ENCODE measurements around the gene LTBP1. TPM values are rescaled to one million over a fixed set of nuclear protein-coding genes. Genes with fewer than 3 reads are reported as not detected.

The LTBP1 gene
- total RNA-seq, 5 donors from 2014 or later (not counting 1 experiment from before 2014, with no cell fraction given) = 0.16 to 0.76 (median 0.43) TPM

DNA sequence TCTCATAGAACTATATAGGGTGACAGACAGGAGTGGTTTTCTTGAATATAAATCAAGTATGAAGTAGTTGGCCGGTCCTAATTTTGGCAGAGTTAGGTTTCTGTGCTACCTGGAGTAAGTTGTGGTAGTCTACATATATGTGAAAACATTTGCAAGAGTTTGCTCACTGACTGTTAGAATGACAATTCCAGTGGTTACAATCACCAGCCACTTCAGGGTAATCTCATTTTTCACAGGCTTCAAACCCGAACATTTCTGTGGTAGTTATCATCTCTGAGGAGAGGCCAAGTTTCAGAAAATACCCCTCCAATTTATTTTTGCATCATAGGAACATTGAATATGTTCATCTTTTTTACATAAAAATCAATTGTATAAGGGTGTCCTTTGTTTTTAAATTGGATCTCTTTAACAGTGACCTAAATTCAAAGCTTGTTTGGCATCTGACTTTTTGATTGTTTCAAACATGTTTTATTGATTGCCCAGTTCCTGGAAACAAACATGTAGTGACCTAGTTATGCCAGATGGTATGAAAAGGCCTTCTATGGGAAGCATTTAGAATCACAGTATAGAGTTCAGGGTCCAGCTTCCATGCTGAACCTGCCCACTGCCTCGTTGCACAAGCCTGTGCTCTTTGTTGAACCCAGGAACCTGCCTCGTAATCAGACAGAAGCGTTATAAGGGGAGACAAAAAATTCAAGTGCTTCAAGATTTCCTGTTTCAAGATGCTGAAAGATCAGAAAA, 250.6 kb downstream of the LTBP1 start:
- Histone ChIP-seq H3K36me3 (ENCODE audit: control insufficient read depth in 2 of 2, extremely low read depth in 1 of 2, insufficient read depth in 1 of 2, low read length in 1 of 2) (no peaks in the 10 kb centered on the region), H3K4me3 (ENCODE audit: control insufficient read depth in 1 of 2, extremely low read depth in 1 of 2, low read length in 1 of 2) (no peak overlapping the region), H3K27me3 (replicated peaks in 1 of 2; ENCODE audit: control insufficient read depth in 2 of 2, extremely low read depth in 1 of 2, insufficient read depth in 2 of 2, low read length in 1 of 2) (no peaks in the 10 kb centered on the region), H3K27ac (ENCODE audit: low read length) (no peak overlapping the region), H3K4me1 (ENCODE audit: control insufficient read depth in 1 of 2, extremely low read depth in 1 of 2, insufficient read depth in 2 of 2, low read length in 2 of 2) (no peaks in the 10 kb centered on the region), H3K9me3 (no peaks in the 10 kb centered on the region)
- no peaks in the 10 kb centered on the region for H3K36me3 Mint-ChIP-seq
- 58% methylated on average over 2 of the region's 5 CpGs for WGBS (ENCODE audit: insufficient coverage)
- no peak for ATAC-seq (replicated peaks in 1 of 4)
- no peak overlapping the region for H3K27ac Mint-ChIP-seq
- no peak overlapping the region for H3K4me3 Mint-ChIP-seq
- H3K27me3 Mint-ChIP-seq = peaks cover 2 to 4% of the 10 kb centered on the region in 2 donors
- ChIA-PET POLR2A (interaction anchor here in 1 of 2 donors (0.6 kb wide), 1 partner anchor 10 kb away, joined by 3 read pairs; no protein-coding TSS in a partner anchor), CTCF (no interaction called here)
- no peaks in the 10 kb centered on the region for H3K4me1 Mint-ChIP-seq
- DNase-seq = no peak
- H3K9me3 Mint-ChIP-seq = no peaks in the 10 kb centered on the region

GRCh38 chr2:33202641-33203522, 256.1 kb downstream of the LTBP1 start:
- WGBS (ENCODE audit: insufficient coverage) = 83% methylated on average over 8 of the region's 9 CpGs
- CTCF ChIA-PET = interaction anchor here in 1 of 2 donors (0.6 kb wide), 2 partner anchors 14 to 172 kb away, joined by 3 to 6 read pairs; no protein-coding TSS in a partner anchor
- no peak overlapping the region for H3K4me3 Mint-ChIP-seq
- H3K36me3 Mint-ChIP-seq = no peaks in the 10 kb centered on the region
- Histone ChIP-seq H3K36me3 (ENCODE audit: control insufficient read depth in 2 of 2, extremely low read depth in 1 of 2, insufficient read depth in 1 of 2, low read length in 1 of 2) (no peaks in the 10 kb centered on the region), H3K27me3 (replicated peaks in 1 of 2; ENCODE audit: control insufficient read depth in 2 of 2, extremely low read depth in 1 of 2, insufficient read depth in 2 of 2, low read length in 1 of 2) (no peaks in the 10 kb centered on the region), H3K9me3 (no peaks in the 10 kb centered on the region), H3K4me3 (ENCODE audit: control insufficient read depth in 1 of 2, extremely low read depth in 1 of 2, low read length in 1 of 2) (no peak overlapping the region), H3K27ac (ENCODE audit: low read length) (no peak overlapping the region), H3K4me1 (ENCODE audit: control insufficient read depth in 1 of 2, extremely low read depth in 1 of 2, insufficient read depth in 2 of 2, low read length in 2 of 2) (no peaks in the 10 kb centered on the region)
- no peaks in the 10 kb centered on the region for H3K4me1 Mint-ChIP-seq
- POLR2A ChIA-PET = no interaction called here
- ATAC-seq (replicated peaks in 1 of 4) (no peak), DNase-seq (no peak)
- H3K9me3 Mint-ChIP-seq = no peaks in the 10 kb centered on the region
- no peak overlapping the region for H3K27ac Mint-ChIP-seq
- no peaks in the 10 kb centered on the region for H3K27me3 Mint-ChIP-seq

DNA sequence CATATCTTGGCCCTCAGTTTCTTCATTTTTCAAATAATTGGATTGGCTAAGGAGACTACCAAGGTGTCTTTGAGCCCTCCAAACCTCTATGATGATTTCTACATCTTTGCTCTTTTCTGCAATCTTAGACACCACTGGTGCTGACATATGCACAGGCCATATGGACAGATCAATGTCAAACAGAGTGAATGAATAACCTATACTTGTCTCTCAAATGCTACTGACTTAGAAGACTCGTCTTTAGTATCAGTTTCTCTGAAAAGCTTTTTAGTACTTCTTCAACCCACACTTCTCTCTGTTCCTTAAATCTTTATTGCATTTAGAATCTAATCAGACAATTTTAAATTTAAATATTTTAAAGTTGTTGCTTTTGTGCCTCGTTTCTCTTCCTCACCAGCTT, 258.2 kb downstream of the LTBP1 start:
- Mint-ChIP-seq H3K4me3 (no peak overlapping the region), H3K9me3 (no peaks in the 10 kb centered on the region), H3K4me1 (no peaks in the 10 kb centered on the region), H3K27ac (no peak overlapping the region), H3K27me3 (peaks cover 0 to 1% of the 10 kb centered on the region in 2 donors), H3K36me3 (no peaks in the 10 kb centered on the region)
- Histone ChIP-seq H3K36me3 (ENCODE audit: control insufficient read depth in 2 of 2, extremely low read depth in 1 of 2, insufficient read depth in 1 of 2, low read length in 1 of 2) (no peaks in the 10 kb centered on the region), H3K9me3 (no peaks in the 10 kb centered on the region), H3K27ac (ENCODE audit: low read length) (no peak overlapping the region), H3K4me3 (ENCODE audit: control insufficient read depth in 1 of 2, extremely low read depth in 1 of 2, low read length in 1 of 2) (no peak overlapping the region), H3K27me3 (replicated peaks in 1 of 2; ENCODE audit: control insufficient read depth in 2 of 2, extremely low read depth in 1 of 2, insufficient read depth in 2 of 2, low read length in 1 of 2) (peaks cover 0 to 3% of the 10 kb centered on the region in 2 experiments), H3K4me1 (ENCODE audit: control insufficient read depth in 1 of 2, extremely low read depth in 1 of 2, insufficient read depth in 2 of 2, low read length in 2 of 2) (no peaks in the 10 kb centered on the region)
- ATAC-seq (replicated peaks in 1 of 4) (no peak), DNase-seq (no peak)
- ChIA-PET POLR2A (no interaction called here), CTCF (no interaction called here)
- WGBS (ENCODE audit: insufficient coverage) = no CpG with 5 or more reads among the region's 2 CpGs

- Mint-ChIP-seq H3K27ac (no peak overlapping the region), H3K4me3 (no peak overlapping the region), H3K27me3 (peaks cover 0 to 1% of the 10 kb centered on the region in 2 donors), H3K4me1 (no peaks in the 10 kb centered on the region), H3K9me3 (no peaks in the 10 kb centered on the region), H3K36me3 (no peaks in the 10 kb centered on the region)
- no peak for ATAC-seq (replicated peaks in 1 of 4)
- POLR2A ChIA-PET = no interaction called here
- Histone ChIP-seq H3K9me3 (no peaks in the 10 kb centered on the region), H3K27ac (ENCODE audit: low read length) (no peak overlapping the region), H3K4me1 (ENCODE audit: control insufficient read depth in 1 of 2, extremely low read depth in 1 of 2, insufficient read depth in 2 of 2, low read length in 2 of 2) (no peaks in the 10 kb centered on the region), H3K4me3 (ENCODE audit: control insufficient read depth in 1 of 2, extremely low read depth in 1 of 2, low read length in 1 of 2) (no peak overlapping the region), H3K27me3 (replicated peaks in 1 of 2; ENCODE audit: control insufficient read depth in 2 of 2, extremely low read depth in 1 of 2, insufficient read depth in 2 of 2, low read length in 1 of 2) (peaks cover 0 to 3% of the 10 kb centered on the region in 2 experiments), H3K36me3 (ENCODE audit: control insufficient read depth in 2 of 2, extremely low read depth in 1 of 2, insufficient read depth in 1 of 2, low read length in 1 of 2) (no peaks in the 10 kb centered on the region)
- DNase-seq = no peak
- no CpG with 5 or more reads among the region's 1 CpG for WGBS (ENCODE audit: insufficient coverage)
- CTCF ChIA-PET = interaction anchor here in 1 of 2 donors (0.6 kb wide), 1 partner anchor 671 kb away, joined by 3 read pairs; no protein-coding TSS in a partner anchor
These were observed 259.1 kb downstream of the LTBP1 start for GRCh38 chr2:33205693-33206434.

GRCh38 chr2:33207151-33207740, 260.5 kb downstream of the LTBP1 start:
- no peak overlapping the region for H3K4me3 ChIP-seq (ENCODE audit: control insufficient read depth in 1 of 2, extremely low read depth in 1 of 2, low read length in 1 of 2)
- DNase-seq = no peak
- no peak for ATAC-seq (replicated peaks in 1 of 4)
- peaks cover 0 to 3% of the 10 kb centered on the region in 2 experiments for H3K27me3 ChIP-seq (replicated peaks in 1 of 2; ENCODE audit: control insufficient read depth in 2 of 2, extremely low read depth in 1 of 2, insufficient read depth in 2 of 2, low read length in 1 of 2)
- Mint-ChIP-seq H3K27me3 (peaks cover 0 to 1% of the 10 kb centered on the region in 2 donors), H3K9me3 (no peaks in the 10 kb centered on the region), H3K4me1 (no peaks in the 10 kb centered on the region), H3K36me3 (no peaks in the 10 kb centered on the region), H3K27ac (no peak overlapping the region), H3K4me3 (no peak overlapping the region)
- no peaks in the 10 kb centered on the region for H3K9me3 ChIP-seq
- POLR2A ChIA-PET = no interaction called here
- CTCF ChIA-PET = interaction anchor here in 1 of 2 donors (1.8 kb wide), 1 partner anchor 376 kb away, joined by 8 read pairs; no protein-coding TSS in a partner anchor
- no peaks in the 10 kb centered on the region for H3K36me3 ChIP-seq (ENCODE audit: control insufficient read depth in 2 of 2, extremely low read depth in 1 of 2, insufficient read depth in 1 of 2, low read length in 1 of 2)
- no peak overlapping the region for H3K27ac ChIP-seq (ENCODE audit: low read length)
- no peaks in the 10 kb centered on the region for H3K4me1 ChIP-seq (ENCODE audit: control insufficient read depth in 1 of 2, extremely low read depth in 1 of 2, insufficient read depth in 2 of 2, low read length in 2 of 2)
- no CpG with 5 or more reads among the region's 4 CpGs for WGBS (ENCODE audit: insufficient coverage)

Measured in T-cell (primary cell).